C4-2B (cell line): ENCODE measurements around the gene MAP3K12.

Source experiments
- ZFX ChIP-seq: fragments of 450-650 bp; IDR thresholded peaks from 2 replicates; pipeline ENCODE4 v1.6.1; 2017
- TF ChIP-seq, protein P1 (sequence below): fragments of 450-650 bp; conservative IDR thresholded peaks from 2 replicates; pipeline ENCODE4 v1.5.1; 2017; ENCODE audit warnings: mild to moderate bottlenecking

DNA sequence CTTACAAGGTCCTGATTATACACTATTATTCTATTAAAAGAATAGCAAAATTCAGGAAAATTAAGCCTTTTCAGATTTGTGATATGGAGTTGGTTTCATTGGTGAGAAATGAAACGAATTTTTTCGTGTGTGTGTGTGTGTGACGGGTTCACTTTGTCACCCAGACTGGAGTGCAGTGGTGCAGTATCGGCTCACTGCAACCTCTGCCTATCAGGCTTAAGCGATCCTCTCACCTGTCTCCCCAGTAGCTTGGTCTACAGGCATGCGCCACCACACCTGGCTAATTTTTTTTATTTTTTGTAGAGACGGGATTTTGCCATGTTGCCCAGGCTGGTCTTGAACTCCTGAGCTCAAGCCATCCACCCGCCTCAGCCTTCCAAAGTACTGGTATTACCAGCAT lies 37.7 kb downstream of the MAP3K12 start:
- TF ChIP-seq, protein P1, sequence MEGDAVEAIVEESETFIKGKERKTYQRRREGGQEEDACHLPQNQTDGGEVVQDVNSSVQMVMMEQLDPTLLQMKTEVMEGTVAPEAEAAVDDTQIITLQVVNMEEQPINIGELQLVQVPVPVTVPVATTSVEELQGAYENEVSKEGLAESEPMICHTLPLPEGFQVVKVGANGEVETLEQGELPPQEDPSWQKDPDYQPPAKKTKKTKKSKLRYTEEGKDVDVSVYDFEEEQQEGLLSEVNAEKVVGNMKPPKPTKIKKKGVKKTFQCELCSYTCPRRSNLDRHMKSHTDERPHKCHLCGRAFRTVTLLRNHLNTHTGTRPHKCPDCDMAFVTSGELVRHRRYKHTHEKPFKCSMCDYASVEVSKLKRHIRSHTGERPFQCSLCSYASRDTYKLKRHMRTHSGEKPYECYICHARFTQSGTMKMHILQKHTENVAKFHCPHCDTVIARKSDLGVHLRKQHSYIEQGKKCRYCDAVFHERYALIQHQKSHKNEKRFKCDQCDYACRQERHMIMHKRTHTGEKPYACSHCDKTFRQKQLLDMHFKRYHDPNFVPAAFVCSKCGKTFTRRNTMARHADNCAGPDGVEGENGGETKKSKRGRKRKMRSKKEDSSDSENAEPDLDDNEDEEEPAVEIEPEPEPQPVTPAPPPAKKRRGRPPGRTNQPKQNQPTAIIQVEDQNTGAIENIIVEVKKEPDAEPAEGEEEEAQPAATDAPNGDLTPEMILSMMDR: no peak
- TF ChIP-seq ZFX: no peak
